ENCODE results near the gene SLU7. TPM values are rescaled to one million over a fixed set of nuclear protein-coding genes. Genes with fewer than 3 reads are reported as not detected.

The SLU7 gene
- total RNA-seq, 1 donor from 2014 or later, result 54.1 TPM

DNA sequence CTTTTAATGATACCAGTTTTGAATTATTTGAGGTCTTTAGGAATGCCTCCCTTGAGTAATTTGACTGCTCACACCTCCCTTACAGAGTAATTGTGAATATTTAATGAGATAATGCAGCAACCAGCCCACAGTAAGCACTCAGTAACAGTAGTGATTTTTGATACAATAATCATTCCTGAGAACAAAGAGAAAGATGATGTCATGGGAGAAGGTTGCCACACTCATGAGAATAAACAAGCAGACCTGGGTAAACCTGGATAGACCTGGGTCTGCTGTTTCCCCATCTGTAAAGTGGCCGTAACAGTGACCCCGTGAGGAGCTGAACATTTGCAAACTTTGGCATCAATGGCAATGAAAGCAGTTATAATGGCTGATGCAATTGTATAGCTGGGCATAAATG, 52.7 kb downstream of the SLU7 start:
- Mint-ChIP-seq H3K4me3 (ENCODE audit: unreplicated experiment) (no peak overlapping the region), H3K27ac (ENCODE audit: unreplicated experiment) (no peak overlapping the region), H3K36me3 (ENCODE audit: unreplicated experiment) (no peaks in the 10 kb centered on the region), H3K4me1 (ENCODE audit: unreplicated experiment) (peaks cover 9% of the 10 kb centered on the region), H3K27me3 (ENCODE audit: unreplicated experiment) (peaks cover 24% of the 10 kb centered on the region), H3K9me3 (ENCODE audit: unreplicated experiment) (peaks cover 11% of the 10 kb centered on the region)
- TF ChIP-seq, protein P1, sequence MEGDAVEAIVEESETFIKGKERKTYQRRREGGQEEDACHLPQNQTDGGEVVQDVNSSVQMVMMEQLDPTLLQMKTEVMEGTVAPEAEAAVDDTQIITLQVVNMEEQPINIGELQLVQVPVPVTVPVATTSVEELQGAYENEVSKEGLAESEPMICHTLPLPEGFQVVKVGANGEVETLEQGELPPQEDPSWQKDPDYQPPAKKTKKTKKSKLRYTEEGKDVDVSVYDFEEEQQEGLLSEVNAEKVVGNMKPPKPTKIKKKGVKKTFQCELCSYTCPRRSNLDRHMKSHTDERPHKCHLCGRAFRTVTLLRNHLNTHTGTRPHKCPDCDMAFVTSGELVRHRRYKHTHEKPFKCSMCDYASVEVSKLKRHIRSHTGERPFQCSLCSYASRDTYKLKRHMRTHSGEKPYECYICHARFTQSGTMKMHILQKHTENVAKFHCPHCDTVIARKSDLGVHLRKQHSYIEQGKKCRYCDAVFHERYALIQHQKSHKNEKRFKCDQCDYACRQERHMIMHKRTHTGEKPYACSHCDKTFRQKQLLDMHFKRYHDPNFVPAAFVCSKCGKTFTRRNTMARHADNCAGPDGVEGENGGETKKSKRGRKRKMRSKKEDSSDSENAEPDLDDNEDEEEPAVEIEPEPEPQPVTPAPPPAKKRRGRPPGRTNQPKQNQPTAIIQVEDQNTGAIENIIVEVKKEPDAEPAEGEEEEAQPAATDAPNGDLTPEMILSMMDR (IDR thresholded peaks at IDR 0.05), result no peak
- DNase-seq (ENCODE audit: extremely low spot score, unreplicated experiment), result no peak

DNA sequence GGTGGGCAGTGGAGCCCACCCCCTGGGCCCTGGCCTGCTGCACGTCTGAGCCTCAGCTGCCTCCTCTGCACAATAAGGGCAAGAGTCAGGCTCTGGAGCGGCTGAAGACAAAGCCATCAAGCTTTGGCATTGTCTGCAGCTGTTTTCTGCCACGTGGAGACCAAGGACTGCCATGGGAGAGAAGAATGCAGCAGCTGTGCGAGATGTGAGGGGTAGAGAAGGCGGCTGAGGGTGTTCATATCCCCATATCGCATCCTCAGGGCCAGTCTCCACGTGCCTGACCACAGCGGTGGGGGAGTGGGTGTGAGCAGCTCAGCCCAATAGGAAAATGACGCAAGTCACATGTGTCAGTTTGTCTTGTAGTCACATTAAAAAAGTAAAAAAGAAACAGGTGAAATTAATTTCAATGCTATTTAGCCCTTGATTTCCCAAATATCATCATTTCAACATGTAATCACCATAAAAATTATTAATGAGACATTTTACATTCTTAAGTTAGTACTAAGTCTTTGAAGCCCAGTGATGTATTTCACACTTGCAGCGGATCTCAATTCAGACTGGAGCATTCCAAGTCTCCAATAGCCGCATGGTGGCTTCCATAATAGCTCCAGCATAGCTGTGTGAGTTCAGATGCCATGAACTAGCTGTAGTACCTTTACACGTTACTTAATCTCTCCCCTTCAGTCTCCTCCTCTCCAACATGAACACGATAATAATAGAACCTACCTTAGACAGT, 55.1 kb downstream of the SLU7 start:
- H3K27me3 Mint-ChIP-seq (ENCODE audit: unreplicated experiment), result peaks cover 4% of the 10 kb centered on the region
- peaks cover 5% of the 10 kb centered on the region for H3K9me3 Mint-ChIP-seq (ENCODE audit: unreplicated experiment)
- H3K4me1 Mint-ChIP-seq (ENCODE audit: unreplicated experiment), result peaks cover 15% of the 10 kb centered on the region
- H3K36me3 Mint-ChIP-seq (ENCODE audit: unreplicated experiment), result no peaks in the 10 kb centered on the region
- TF ChIP-seq, protein P1 (IDR thresholded peaks at IDR 0.05), result no peak
- no peak overlapping the region for H3K27ac Mint-ChIP-seq (ENCODE audit: unreplicated experiment)
- H3K4me3 Mint-ChIP-seq (ENCODE audit: unreplicated experiment), result no peak overlapping the region
- no peak for DNase-seq (ENCODE audit: extremely low spot score, unreplicated experiment)

DNA sequence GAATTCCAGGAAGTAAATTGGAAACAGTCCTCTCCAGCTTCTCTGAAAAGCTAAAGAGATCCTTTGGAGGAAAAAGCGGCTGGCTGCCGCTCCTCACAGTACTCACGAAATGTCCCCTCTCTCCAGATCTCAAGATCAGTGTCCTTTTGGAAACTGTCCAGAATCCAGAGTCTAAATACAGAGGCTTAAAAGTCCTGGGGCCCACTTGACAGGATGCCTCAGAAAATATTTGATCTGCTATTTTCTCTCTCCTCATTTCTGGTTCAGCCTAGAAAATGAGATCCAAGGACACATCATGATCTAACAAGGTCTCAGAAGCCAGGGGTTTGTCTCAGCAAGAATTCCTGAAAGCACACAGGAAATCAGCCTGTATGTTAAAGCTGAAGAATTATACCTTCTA, 55.7 kb downstream of the SLU7 start:
- Mint-ChIP-seq H3K27me3 (ENCODE audit: unreplicated experiment) (no peaks in the 10 kb centered on the region), H3K36me3 (ENCODE audit: unreplicated experiment) (no peaks in the 10 kb centered on the region), H3K4me3 (ENCODE audit: unreplicated experiment) (no peak overlapping the region), H3K27ac (ENCODE audit: unreplicated experiment) (no peak overlapping the region), H3K4me1 (ENCODE audit: unreplicated experiment) (peaks cover 15% of the 10 kb centered on the region), H3K9me3 (ENCODE audit: unreplicated experiment) (no peaks in the 10 kb centered on the region)
- TF ChIP-seq, protein P1 (IDR thresholded peaks at IDR 0.05), result no peak
- DNase-seq (ENCODE audit: extremely low spot score, unreplicated experiment), result no peak

DNA sequence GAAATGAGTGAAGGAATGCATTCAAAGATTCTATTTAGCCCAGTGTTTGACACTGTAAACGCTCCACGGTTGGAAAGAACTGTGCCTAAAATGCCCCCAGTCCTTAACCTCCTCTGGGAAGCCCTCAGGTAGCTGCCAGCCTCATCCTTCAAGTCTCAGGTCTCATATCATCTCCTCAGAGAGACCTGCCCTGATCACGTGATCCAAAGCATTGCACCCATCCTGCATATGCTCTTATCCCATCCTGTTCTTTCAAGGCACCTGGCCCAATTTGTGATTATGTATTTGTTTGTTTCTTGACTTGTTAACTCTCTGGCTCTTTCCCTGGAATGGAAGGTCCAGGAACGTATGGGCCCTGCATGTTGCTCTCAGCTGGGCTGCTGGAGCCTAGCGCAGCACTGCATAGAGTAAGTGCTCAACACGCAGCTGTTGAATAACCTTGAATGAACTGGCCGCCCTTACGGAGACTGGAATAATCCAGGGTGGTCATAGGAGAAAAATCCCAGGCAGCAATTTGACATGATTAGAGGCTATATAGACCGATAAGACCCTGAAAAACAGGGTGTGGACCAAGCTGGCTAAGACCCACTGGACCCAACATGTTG, 57.2 kb downstream of the SLU7 start:
- TF ChIP-seq, protein P1 (IDR thresholded peaks at IDR 0.05), result no peak
- Mint-ChIP-seq H3K4me3 (ENCODE audit: unreplicated experiment) (no peak overlapping the region), H3K27ac (ENCODE audit: unreplicated experiment) (no peak overlapping the region), H3K9me3 (ENCODE audit: unreplicated experiment) (no peaks in the 10 kb centered on the region), H3K4me1 (ENCODE audit: unreplicated experiment) (peaks cover 15% of the 10 kb centered on the region), H3K27me3 (ENCODE audit: unreplicated experiment) (no peaks in the 10 kb centered on the region), H3K36me3 (ENCODE audit: unreplicated experiment) (no peaks in the 10 kb centered on the region)
- no peak for DNase-seq (ENCODE audit: extremely low spot score, unreplicated experiment)

DNA sequence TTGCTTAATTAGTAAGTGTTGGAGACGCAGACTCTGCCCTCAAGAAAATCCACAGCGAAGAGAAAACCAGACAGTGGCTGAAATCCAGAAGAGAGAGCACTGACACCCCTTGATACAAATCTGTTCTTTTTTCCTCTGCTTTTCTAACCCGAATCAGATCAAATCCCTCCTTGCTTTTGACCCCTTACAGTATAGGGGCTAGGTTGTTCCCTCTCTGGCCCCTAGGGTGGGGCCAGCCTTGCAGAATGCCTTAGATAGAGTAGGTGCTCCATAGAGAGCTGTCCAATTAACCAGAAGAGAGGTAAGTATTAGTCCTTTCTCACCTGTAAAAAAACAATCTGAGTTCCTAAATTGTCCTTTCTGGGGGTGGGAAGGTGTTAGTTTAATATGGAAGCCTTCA, 58.6 kb downstream of the SLU7 start:
- Mint-ChIP-seq H3K27ac (ENCODE audit: unreplicated experiment) (no peak overlapping the region), H3K9me3 (ENCODE audit: unreplicated experiment) (no peaks in the 10 kb centered on the region), H3K4me3 (ENCODE audit: unreplicated experiment) (no peak overlapping the region), H3K4me1 (ENCODE audit: unreplicated experiment) (peaks cover 15% of the 10 kb centered on the region), H3K36me3 (ENCODE audit: unreplicated experiment) (no peaks in the 10 kb centered on the region), H3K27me3 (ENCODE audit: unreplicated experiment) (no peaks in the 10 kb centered on the region)
- DNase-seq (ENCODE audit: extremely low spot score, unreplicated experiment), result no peak
- TF ChIP-seq, protein P1 (IDR thresholded peaks at IDR 0.05), result no peak

Measured in osteocyte (in vitro differentiated cells).